DND-41 (cell line): Measurements from ENCODE around the gene CLN6.

ENCODE experiments used
- EZH2 ChIP-seq: IDR thresholded peaks from 3 replicates; pipeline ENCODE4 v1.6.1; 2012; ENCODE audit warnings: borderline replicate concordance, low read depth, mild to moderate bottlenecking, moderate library complexity, low read length, inconsistent platforms; ENCODE audit not compliant: severe bottlenecking
- TF ChIP-seq, protein P1 (sequence below): IDR thresholded peaks from 2 replicates; pipeline ENCODE4 v1.5.1; 2012; ENCODE audit warnings: borderline replicate concordance, low read length, moderate library complexity, mild to moderate bottlenecking; ENCODE audit not compliant: poor library complexity, severe bottlenecking; ENCODE audit errors: extremely low read depth

GRCh38 chr15:68206711-68207151, 22.8 kb downstream of the CLN6 start:
- TF ChIP-seq, protein P1, sequence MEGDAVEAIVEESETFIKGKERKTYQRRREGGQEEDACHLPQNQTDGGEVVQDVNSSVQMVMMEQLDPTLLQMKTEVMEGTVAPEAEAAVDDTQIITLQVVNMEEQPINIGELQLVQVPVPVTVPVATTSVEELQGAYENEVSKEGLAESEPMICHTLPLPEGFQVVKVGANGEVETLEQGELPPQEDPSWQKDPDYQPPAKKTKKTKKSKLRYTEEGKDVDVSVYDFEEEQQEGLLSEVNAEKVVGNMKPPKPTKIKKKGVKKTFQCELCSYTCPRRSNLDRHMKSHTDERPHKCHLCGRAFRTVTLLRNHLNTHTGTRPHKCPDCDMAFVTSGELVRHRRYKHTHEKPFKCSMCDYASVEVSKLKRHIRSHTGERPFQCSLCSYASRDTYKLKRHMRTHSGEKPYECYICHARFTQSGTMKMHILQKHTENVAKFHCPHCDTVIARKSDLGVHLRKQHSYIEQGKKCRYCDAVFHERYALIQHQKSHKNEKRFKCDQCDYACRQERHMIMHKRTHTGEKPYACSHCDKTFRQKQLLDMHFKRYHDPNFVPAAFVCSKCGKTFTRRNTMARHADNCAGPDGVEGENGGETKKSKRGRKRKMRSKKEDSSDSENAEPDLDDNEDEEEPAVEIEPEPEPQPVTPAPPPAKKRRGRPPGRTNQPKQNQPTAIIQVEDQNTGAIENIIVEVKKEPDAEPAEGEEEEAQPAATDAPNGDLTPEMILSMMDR = no peak
- TF ChIP-seq EZH2 = no peak
